Tibial nerve (tissue), 4 donors: ENCODE results near the gene SH2D3C.

ENCODE experiments used
- CTCF ChIP-seq, 5 experiments: fragments of 200-600 bp in 3 of 5; fragments of 450-650 bp in 2 of 5; sonication (generic) in 3 of 5; IDR thresholded peaks; one replicate each; pipeline ENCODE4 v1.5.1; 2016 to 2019; ENCODE audit warnings: antibody characterized with exemption in 5 of 5, mild to moderate bottlenecking in 3 of 5, moderate library complexity in 2 of 5
- EP300 ChIP-seq, 2 donors: sonication (generic); formaldehyde crosslinking; IDR thresholded peaks; one replicate each; pipeline ENCODE4 v1.6.1; 2017; ENCODE audit warnings: antibody characterized with exemption in 2 of 2, mild to moderate bottlenecking in 1 of 2
- POLR2A ChIP-seq, 2 donors: fragments of 450-650 bp; IDR thresholded peaks; one replicate each; pipeline ENCODE4 v1.6.1; 2017; ENCODE audit warnings: antibody characterized with exemption in 2 of 2, mild to moderate bottlenecking in 2 of 2, moderate library complexity in 2 of 2

- TF ChIP-seq POLR2A (IDR thresholded peaks at IDR 0.05) (no peak), CTCF (IDR thresholded peaks at IDR 0.05) (no peak), EP300 (IDR thresholded peaks at IDR 0.05) (no peak)
These were observed 44.9 kb downstream of the SH2D3C start for GRCh38 chr9:127733614-127734013.
